HG02885 (cell line): ENCODE results near the gene MLLT6.

ENCODE experiments used
- ATAC-seq: cut with Tn5 transposase; IDR thresholded peaks from one replicate; pipeline ENCODE4 v1.9.1; 2021; ENCODE audit warnings: mild to moderate bottlenecking; ENCODE audit not compliant: unreplicated experiment, poor library complexity

Gene MLLT6

DNA sequence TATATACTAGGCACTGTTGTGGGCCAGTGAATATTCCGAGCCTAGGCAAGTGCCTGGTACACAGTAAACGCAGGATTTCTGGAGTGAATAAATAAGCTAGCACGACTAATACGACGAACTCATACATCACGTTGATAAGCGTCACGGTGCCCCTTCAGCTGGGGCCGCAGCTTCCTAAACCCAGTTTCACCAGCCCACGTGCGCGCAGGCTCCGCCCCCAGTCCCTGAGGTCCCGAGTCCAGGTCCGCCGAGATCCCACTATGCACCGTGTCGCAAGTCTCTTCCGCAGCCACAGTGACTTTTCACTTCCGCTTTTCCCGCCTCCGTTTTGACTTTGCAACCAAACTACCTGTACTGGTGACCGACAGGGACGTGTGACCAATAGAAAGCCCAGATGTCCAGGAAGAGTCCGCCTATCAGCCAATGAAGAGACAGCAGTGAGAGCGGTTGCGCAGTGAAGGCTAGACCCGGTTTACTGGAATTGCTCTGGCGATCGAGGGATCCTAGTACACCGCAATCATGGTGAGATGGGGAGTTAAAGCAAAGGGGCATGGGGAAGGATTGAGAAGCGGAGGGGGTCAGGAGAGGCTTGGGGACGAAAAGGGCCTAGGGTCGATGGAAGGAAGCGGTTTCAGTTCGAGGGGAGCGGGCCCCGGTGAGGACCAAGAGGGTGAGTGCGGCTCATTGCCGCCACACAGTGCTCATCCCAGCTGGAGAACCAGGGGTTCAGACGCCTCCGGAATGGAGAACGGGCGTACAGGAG is 47.4 kb downstream of the MLLT6 start, which contains the start of gene PSMB3:
Gene PSMB3 (plus strand): TSS at position 434 of the 763 bp plus-strand sequence. CDS start 86 bp downstream, at position 520.
- ATAC-seq = peak; percentile 86

DNA sequence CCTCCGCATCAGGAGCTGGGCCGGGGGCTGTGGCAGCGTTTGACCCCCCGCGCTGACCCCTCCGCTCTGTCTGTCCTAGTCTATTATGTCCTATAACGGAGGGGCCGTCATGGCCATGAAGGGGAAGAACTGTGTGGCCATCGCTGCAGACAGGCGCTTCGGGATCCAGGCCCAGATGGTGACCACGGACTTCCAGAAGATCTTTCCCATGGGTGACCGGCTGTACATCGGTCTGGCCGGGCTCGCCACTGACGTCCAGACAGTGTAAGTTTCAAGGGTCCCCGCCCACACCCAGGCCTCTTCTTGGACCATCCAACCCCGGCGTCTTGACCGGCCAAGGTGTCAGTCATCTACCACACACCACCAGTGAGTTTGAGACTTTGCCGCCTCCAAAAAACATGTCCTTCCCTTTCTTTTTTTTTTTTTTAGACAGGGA is 48.0 kb downstream of the MLLT6 start:
- no peak for ATAC-seq

DNA sequence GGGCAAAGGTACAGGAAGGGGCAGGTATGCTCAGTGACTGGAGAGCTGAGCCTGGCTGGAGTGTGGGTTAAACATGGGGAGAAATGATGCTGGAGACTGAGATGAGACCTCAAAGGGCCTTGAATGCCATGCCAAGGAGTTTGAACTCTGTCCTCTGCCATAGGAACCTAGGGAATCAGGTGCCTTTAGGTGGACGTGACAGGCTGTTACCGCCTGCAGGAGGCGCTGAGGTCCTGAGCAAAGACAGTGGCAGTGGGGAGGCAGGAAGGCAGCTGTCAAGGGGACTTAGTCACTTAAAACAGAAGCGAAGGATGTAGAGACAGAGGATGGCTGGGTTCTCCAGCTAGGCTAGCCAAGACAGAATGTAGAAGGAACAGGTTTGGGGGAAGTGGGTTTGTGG is 56.5 kb downstream of the MLLT6 start:
- no peak for ATAC-seq

- no peak for ATAC-seq
These were observed 57.2 kb downstream of the MLLT6 start for GRCh38 chr17:38762231-38762630.

DNA sequence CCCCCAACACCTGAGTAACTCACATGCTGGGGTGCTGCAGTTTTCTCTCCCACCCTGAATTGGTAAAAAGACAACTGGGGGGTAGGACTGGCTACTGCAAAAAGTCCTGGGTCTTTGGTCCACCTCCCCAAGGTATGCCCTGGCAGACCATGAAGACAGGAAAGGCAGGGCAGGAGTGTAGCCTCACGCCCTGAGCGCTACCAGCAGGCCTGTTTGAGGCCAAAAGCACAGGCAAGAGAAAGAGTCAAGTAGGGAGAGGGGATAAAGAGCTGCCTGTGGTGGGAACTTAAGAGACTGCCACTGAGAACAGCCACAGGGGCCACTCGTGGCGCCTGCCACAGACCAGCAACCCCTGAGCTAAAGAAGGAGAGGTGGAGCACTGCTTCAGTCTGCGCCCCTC is 61.3 kb downstream of the MLLT6 start:
- ATAC-seq = no peak

DNA sequence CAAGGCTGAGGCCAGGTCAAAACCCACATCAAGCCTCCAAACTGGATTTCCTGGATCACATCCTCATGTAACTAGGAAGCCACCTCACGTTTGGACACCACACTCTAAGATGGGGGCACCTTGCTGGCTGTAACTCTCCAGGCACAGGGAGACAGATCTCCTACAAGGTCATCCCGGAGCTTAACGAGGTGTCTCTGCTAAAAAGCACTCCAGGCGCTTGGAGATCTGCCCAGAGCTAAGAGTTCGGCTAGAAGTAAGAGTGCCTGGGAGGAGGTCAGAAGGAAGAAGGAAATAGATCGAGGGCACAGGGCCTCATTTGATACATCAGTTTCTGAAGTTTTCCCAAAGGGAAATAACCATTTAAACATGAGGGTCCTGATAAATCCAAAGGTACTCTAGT is 63.3 kb downstream of the MLLT6 start:
- ATAC-seq = no peak

- ATAC-seq = no peak
These were observed 68.2 kb downstream of the MLLT6 start for GRCh38 chr17:38773258-38773657.

DNA sequence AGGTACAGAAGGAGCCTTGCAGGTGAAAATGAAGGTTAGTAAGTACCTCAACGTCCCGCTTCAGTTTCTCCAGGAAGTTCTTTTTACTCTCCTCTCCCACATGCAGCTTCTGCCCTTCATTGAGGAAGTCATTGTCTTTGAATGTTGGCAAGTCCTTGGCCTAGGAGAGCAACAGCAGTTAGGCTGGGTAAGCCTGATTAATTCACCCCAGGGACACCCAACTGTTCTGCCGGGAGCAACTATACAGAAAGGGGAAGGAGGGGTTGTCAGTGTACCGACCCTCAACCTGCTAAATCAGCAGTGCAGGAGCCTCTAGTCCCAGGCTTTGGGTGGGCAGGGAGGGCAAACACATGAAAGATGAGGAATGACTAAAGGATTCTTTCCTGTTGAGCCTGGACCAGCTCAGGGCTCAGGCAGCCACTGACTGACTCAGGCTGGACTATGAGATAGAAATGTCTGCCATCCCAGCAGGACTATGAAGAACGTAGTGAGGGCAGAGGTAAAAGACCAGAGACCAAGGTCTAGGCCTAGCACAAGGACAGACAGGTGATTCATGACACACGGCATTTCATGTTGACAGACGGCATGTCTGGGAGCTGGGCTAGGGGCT is 72.7 kb downstream of the MLLT6 start:
- ATAC-seq = no peak
